AG09319 (cell line): Measurements from ENCODE around the gene SAMD13.

Experiments
- DNase-seq: peaks from one replicate; pipeline ENCODE4 v3.0.0-alpha.2; 2010; ENCODE audit warnings: low read depth; ENCODE audit errors: extremely low read depth
- TF ChIP-seq, protein P1 (sequence below): IDR thresholded peaks from 2 replicates; pipeline ENCODE4 v1.5.1; 2011; ENCODE audit warnings: low read depth, mild to moderate bottlenecking, inconsistent platforms, low read length, moderate library complexity

Gene SAMD13

DNA sequence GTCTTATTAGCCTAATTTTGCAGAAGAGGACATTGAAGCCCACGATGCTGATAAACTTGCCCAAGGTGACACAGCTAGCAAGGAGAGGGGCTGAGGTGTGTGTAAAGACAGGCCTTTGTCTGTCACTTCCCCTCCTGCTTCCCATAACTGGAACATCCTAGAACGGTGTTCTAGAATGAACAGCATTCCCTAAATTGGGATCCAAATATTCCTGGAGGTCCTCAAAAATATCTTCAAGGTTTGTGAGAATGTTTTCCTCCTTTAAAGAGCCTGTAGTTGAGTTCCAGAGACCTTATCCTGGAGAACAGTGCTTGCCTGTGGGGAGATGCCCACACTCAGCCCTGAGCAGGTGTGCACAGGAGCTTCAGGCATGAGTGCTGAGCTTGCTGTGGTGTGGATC, 41.5 kb upstream of the SAMD13 start:
- no peak for DNase-seq
- TF ChIP-seq, protein P1, sequence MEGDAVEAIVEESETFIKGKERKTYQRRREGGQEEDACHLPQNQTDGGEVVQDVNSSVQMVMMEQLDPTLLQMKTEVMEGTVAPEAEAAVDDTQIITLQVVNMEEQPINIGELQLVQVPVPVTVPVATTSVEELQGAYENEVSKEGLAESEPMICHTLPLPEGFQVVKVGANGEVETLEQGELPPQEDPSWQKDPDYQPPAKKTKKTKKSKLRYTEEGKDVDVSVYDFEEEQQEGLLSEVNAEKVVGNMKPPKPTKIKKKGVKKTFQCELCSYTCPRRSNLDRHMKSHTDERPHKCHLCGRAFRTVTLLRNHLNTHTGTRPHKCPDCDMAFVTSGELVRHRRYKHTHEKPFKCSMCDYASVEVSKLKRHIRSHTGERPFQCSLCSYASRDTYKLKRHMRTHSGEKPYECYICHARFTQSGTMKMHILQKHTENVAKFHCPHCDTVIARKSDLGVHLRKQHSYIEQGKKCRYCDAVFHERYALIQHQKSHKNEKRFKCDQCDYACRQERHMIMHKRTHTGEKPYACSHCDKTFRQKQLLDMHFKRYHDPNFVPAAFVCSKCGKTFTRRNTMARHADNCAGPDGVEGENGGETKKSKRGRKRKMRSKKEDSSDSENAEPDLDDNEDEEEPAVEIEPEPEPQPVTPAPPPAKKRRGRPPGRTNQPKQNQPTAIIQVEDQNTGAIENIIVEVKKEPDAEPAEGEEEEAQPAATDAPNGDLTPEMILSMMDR: no peak

DNA sequence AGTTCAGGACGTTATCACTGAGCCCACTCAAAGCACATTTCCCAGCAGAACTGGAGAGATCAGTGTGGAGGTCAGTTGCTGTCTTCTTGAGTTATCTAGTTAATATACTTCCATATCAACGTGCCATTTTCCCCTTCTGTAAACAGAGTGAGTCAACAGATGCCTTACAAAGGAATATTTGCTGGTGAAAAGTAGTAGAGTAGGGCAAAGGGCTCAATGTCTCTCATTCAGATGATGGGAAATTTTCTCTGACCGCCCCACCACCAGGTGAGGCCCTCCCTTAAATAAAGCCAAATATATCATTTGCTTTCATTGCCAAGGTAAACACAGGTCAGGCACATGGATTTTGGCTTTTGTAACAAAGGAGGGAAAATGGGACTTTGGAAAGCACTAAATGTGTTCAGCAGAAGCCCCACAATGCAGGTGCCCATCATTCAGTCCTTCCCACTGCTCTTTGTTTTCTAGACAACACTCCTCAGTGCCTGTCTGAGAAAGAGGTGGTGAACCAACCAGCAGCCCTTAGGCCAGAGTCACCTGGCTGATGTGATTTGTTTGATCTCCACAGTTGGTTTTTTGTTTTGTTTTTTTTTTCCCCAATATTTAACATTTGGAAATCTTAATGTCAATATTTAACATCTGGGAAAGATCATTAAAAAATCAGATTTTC, 40.5 kb upstream of the SAMD13 start:
- TF ChIP-seq, protein P1: no peak
- no peak for DNase-seq

DNA sequence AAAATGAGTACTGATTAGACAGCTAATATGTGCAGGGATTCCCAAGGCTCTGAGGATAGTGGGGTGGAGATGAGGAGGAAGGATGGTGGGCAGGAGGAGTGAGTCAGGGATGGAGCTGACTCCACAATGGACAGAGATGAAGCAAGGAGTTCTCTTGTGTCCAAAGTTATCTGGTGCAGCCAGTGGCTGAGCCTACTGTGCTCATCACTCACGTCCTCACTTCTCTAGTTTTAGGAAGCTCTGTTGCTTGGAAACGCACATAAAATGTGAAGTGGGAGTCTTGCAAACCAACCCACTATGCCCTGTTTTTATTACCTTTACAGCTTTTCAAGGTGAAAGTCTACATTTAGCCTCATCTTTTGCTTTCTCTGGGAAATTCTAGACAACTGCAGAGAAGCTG, 36.5 kb upstream of the SAMD13 start:
- TF ChIP-seq, protein P1: no peak
- no peak for DNase-seq

DNA sequence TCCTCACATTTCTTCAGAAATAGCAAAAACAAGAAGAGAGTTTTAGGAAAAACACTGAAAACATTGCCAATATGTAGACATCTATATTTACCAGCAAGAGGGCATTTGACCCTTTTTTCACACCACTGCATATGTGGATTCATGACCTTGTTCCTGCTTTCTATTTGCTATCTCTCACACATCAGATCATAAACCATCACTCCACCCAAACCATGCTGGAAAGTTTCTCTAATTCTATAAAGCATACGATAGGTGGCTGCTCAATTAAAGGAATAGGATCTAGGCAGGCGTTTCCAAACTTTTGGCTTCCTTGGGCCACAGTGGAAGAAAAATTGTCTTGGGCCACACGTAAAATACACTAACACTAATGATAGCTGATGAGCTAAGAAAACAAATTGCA, 35.6 kb upstream of the SAMD13 start:
- no peak for DNase-seq
- TF ChIP-seq, protein P1: no peak

DNA sequence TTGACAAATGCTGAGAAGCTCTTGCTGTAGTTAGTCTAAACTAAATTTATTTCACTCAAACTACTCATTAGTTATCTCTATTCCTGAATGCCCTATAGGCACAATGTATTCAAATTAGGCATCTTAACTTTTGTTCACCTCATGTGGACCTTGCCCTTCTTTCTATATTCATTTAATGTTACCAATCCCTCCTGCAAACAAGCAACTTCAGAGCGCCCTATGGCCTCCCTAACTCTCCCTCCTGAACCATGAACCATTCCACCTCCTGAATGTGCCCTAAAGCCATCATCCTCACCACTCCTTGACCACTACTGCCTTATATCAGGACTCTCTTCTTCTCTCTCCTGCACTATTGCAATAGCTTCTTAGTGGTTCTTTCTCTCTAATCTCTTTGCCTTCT, 34.8 kb upstream of the SAMD13 start:
- TF ChIP-seq, protein P1: no peak
- no peak for DNase-seq

DNA sequence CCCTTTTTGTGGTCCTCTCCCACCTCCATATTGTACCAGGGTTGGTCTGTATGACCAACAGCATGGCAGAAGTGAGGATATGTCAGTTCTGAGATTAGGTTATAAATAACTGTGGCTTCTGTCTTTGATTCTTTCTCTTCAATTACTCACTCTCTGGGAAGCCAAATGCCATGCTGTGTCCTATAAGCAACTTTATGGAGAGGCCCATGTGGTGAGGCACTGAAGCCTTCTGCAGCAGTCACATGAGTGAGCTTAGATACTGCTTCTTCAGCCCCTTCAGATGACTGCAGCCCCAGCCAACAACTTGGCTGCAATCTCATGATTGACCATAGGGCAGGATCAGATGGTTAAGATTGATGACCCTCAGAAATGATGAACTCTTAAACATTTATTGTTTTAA, 34.0 kb upstream of the SAMD13 start:
- no peak for DNase-seq
- TF ChIP-seq, protein P1: no peak

DNA sequence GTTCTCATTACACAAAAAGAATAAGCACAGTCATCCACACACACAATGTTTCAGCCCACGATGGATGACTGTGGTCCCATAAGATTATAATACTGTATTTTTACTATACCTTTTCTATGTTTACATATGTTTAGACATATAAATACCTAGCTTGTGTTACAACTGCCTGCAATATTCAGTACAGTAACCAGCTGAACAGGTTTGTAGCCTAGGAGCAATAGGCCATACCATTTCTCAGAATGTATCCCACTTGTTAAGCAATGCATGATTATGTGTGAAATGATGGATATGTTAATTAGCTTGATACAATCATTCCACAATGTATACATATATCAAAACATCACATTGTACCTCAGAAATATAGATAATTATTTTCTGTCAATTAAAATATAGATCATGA, 33.2 kb upstream of the SAMD13 start:
- no peak for DNase-seq
- TF ChIP-seq, protein P1: no peak
